ENCODE measurements around the gene PTS. TPM values are rescaled to one million over a fixed set of nuclear protein-coding genes. Genes with fewer than 3 reads are reported as not detected.
A peak's percentile ranks its signal among the peaks of the same experiment; 100 is the strongest.

Gene PTS
- total RNA-seq, 1 donor from 2014 or later, result 39.5 TPM

DNA sequence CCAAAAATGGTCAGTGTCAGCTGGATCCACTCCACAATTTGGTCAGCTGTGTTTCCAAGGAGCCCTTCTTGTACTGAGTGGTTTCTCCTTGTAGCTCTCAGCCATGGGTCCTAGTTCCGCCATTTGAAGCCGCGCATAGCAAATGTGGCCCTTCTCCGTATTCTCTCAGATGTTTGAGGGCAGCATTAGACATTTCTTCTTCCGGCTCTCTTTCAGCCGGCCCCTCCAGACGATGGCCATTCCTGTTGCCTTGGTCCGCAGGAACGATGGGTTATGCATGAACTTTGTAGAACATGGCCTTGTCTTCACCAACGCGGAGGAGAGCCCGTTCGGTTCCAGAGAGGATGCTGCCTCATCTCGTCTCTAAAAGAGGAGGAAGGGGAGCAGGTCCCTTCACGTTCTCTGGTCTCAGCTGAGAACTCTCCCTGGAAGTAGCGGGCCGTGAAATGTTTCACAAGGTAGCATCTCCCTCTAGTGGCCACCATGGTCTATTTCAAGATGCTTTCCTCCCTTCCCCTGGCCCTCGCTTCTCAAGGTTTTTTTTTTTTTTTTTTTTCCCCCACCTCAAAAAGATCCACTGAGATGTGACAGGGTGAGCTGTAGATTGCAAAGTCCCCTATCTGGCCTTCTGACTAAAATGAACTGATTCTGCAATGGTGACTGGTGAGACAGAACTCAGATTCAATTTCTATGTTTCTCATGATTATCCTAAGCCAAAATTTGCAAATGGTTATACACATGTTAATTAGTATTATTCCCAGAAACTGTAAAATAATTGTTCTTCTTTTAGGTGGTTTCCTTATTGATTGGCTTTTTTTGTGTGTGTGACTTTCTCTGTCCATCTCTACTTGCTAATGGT is 54.3 kb downstream of the PTS start:
- intact Hi-C loops (cut with DNase I), result loop anchor here (10.0 kb wide), 1 partner anchor 176 kb away; no protein-coding TSS in a partner anchor
- DNase-seq (ENCODE audit: low spot score) (peak; percentile 78), ATAC-seq (peak; percentile 95)

DNA sequence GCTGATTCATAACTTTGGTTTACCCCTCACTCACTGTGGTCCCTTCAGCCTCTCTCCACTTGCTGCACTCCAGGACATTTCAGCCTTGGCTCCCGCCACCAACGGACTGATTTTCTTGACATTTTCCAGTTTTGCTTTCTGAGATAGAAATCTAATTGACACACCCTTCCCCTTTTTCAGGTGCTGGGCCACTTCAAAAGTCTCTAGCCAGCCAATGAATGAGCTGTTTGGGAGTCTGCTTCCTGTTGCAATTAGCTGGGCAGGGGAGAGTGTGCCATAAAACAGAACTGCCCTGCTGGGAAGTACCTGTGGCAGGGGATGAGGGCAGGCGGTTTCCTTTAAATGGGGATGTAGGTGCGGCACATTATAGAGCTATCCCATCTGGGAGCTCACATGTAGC is 55.5 kb downstream of the PTS start:
- no peak for ATAC-seq
- intact Hi-C loops (cut with DNase I), result loop anchor here (10.0 kb wide), 1 partner anchor 177 kb away; no protein-coding TSS in a partner anchor

More for the DNA sequence above, 55.5 kb downstream of the PTS start:
- no peak for DNase-seq (ENCODE audit: low spot score)

Other genes with a start within 250 kb of the PTS start
- 19.4 TPM for gene DLAT, start 201.0 kb upstream of the PTS start, total RNA-seq
- gene PIH1D2, start 152.4 kb upstream of the PTS start, total RNA-seq, result 1.8 TPM
- gene NKAPD1, start 152.1 kb upstream of the PTS start, total RNA-seq, result 18.1 TPM
- 30.8 TPM for gene TIMM8B, start 139.7 kb upstream of the PTS start, total RNA-seq
- 75.5 TPM for gene SDHD, start 139.6 kb upstream of the PTS start, total RNA-seq
- 20.3 TPM for gene IL18, start 62.3 kb upstream of the PTS start, total RNA-seq
- gene TEX12, start 59.1 kb upstream of the PTS start, total RNA-seq, result 0.58 TPM
- 15.6 TPM for gene BCO2, start 50.9 kb upstream of the PTS start, total RNA-seq
- gene PLET1, start 34.4 kb downstream of the PTS start, total RNA-seq, result not detected